Adrenal gland (tissue), 12 donors: Measurements from ENCODE around the gene RNF214. TPM values are rescaled to one million over a fixed set of nuclear protein-coding genes. Genes with fewer than 3 reads are reported as not detected.

Experiments
- DNase-seq, 7 donors: peaks; one replicate each; pipeline ENCODE4 v3.0.0-alpha.2; 2019 to 2020
- H3K27ac ChIP-seq, 5 donors: fragments of 200-600 bp; sonication (generic) in 4 of 5; 1 replicate in 3 of 5; 2 replicates in 2 of 5; pipeline versions ENCODE4 v1.5.1 to v1.8.0; 2016 to 2020; ENCODE audit warnings: mild to moderate bottlenecking in 1 of 5
- H3K27me3 ChIP-seq: fragments of 200-600 bp; 2 replicates; pipeline ENCODE4 v1.8.0; 2021
- H3K36me3 ChIP-seq, 2 donors: fragments of 200-600 bp; replicated peaks in 1 of 2; 1 replicate in 1 of 2; 2 replicates in 1 of 2; pipeline versions ENCODE4 v1.5.1 to v1.8.0; 2018 to 2022
- H3K4me1 ChIP-seq, 2 donors: fragments of 200-600 bp; replicated peaks in 1 of 2; 1 replicate in 1 of 2; 2 replicates in 1 of 2; pipeline versions ENCODE4 v1.5.1 to v1.8.0; 2018 to 2021
- H3K4me3 ChIP-seq, 4 donors: fragments of 200-600 bp; sonication (generic) in 3 of 4; one replicate each; pipeline ENCODE4 v1.5.1; 2016 to 2018
- H3K9me3 ChIP-seq, 3 donors: fragments of 200-600 bp; sonication (generic) in 1 of 3; replicated peaks in 1 of 3; 1 replicate in 2 of 3; 2 replicates in 1 of 3; pipeline versions ENCODE4 v1.5.1 to v1.8.0; 2016 to 2021
- POLR2A ChIP-seq, 2 donors: fragments of 450-650 bp; IDR thresholded peaks; one replicate each; pipeline ENCODE4 v1.6.1; 2017; ENCODE audit warnings: antibody characterized with exemption in 2 of 2, mild to moderate bottlenecking in 2 of 2, moderate library complexity in 1 of 2
- WGBS, 4 donors: extraction: QIAGEN DNeasy Blood & Tissue Kit in 2 of 4; methylation state at CpG; one replicate each; pipeline versions ENCODE4 v1.1.5 to v1.1.7; 2013 to 2017; 5-methylcytosine and 5-hydroxymethylcytosine counted together
- intact Hi-C, 2 donors: fragments of 100-400 bp; cut with DNase I; formaldehyde crosslinking; loops; one replicate each; pipeline versions ENCODE4 v1.14.1 to v1.15.0; 2022 to 2023
- polyA plus RNA-seq, 3 donors: library from polyadenylated mRNA; stranded (reverse); fragments of 200-250 nt in 2 of 3; fragments of 350-450 nt in 1 of 3; fragmentation: Illumina TruSeq in 1 of 3; extraction: RNeasy Lipid Tissue Mini Kit (QIAGEN cat#74804) in 1 of 3; gene quantifications; one replicate each; pipeline ENCODE4 v1.2.3, GENCODE V29; 2013 to 2014
- total RNA-seq, 9 donors: library from RNA; depleted of rRNA in 4 of 9; stranded (reverse); fragments of >200 nt in 4 of 9; fragments of 120-200 nt in 1 of 9; fragmentation: NEBNext Ultra II Directional in 1 of 9; extraction: Animal tissue kit (Norgen Biotek cat#: 25700) in 1 of 9; gene quantifications; one replicate each; pipeline versions ENCODE4 v1.1.0 to v1.2.4, GENCODE V29; 2013 to 2023
- TF ChIP-seq, protein P1 (sequence below), 6 experiments: fragments of 450-650 bp in 4 of 6; fragments of 200-600 bp in 2 of 6; sonication (generic) in 1 of 6; IDR thresholded peaks; 1 replicate in 5 of 6; 2 replicates in 1 of 6; pipeline versions ENCODE4 v1.5.1 to v1.8.0; 2016 to 2021; ENCODE audit warnings: antibody characterized with exemption in 6 of 6, mild to moderate bottlenecking in 2 of 6, moderate library complexity in 1 of 6
- donor health status: healthy with polysubstance abuse.
- donor health status: Bipolar disorder and iron deficiency.
- donor health status: DM: yes; HTN: yes; CAD: no.
- donor health status: DM: no; HTN: no; CAD: no.
- donor health status: DM: no; HTN: no; CAD: no.
- donor health status: DM: yes; HTN: yes; CAD: no.

The RNF214 gene
- total and polyA plus RNA-seq, 12 donors: 11.3 to 33.8 (median 20.5) TPM

DNA sequence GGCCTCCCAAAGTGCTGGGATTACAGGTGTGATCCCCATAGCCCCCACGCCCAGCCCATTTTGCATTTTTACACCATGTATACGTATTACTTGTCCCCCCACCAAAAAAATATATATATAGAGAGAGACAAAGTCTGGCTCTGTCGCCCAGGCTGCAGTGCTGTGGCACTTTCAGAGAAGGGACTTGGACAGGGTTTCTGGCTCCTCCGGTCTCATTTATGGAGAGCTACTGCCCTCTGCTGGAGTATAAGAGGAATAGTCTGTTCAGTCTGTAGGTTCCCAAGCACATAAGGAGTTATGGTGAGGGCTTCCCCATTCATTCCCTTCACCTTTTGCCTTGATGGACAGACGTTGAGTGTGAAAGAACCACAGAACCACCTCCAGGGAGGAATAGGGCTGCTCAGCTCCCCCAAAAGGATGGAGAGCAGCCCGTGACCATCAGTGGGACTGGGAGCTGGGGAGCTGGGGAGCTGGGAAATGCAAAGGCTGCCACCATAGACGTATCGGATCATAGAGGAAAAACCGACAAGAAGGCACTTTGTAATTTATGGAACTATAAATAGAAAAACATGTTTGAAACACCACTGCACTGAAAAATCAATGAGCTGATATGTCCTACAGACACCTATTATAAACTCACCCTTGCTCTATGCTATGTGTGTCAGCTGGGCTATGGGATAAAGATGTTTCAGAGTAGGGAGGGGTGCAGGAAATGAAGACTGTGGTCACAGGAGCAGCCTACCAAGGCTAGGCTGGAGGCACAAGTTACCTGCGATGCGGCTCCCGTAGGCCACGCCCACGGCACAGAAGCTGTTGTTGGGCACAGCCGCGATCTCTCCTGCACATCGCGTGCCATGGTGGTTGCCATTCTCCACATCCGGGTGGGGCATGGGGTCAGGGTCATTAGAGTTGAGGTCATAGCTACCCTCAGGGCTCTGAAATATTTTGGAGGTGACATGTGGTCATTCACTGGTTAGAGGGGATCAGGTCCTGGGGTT is 5.8 kb upstream of the RNF214 start:
- Histone ChIP-seq H3K27ac (no peak overlapping the region), H3K36me3 (peaks cover 0 to 67% of the 10 kb centered on the region in 2 donors), H3K9me3 (no peaks in the 10 kb centered on the region), H3K27me3 (no peaks in the 10 kb centered on the region), H3K4me3 (no peak overlapping the region), H3K4me1 (peaks cover 11 to 22% of the 10 kb centered on the region in 2 donors)
- DNase-seq: peak; percentile 55 to 79 (median 66)
- TF ChIP-seq, protein P1, sequence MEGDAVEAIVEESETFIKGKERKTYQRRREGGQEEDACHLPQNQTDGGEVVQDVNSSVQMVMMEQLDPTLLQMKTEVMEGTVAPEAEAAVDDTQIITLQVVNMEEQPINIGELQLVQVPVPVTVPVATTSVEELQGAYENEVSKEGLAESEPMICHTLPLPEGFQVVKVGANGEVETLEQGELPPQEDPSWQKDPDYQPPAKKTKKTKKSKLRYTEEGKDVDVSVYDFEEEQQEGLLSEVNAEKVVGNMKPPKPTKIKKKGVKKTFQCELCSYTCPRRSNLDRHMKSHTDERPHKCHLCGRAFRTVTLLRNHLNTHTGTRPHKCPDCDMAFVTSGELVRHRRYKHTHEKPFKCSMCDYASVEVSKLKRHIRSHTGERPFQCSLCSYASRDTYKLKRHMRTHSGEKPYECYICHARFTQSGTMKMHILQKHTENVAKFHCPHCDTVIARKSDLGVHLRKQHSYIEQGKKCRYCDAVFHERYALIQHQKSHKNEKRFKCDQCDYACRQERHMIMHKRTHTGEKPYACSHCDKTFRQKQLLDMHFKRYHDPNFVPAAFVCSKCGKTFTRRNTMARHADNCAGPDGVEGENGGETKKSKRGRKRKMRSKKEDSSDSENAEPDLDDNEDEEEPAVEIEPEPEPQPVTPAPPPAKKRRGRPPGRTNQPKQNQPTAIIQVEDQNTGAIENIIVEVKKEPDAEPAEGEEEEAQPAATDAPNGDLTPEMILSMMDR (IDR thresholded peaks at IDR 0.05): peak; percentile 61 to 91 (median 84)
- no peak for TF ChIP-seq POLR2A (IDR thresholded peaks at IDR 0.05)
- WGBS, 4 donors: 60 to 68% (median 63%) methylated on average over 19 of the region's 19 CpGs
- intact Hi-C loops: loop anchor here (2.0 to 10.0 kb wide), 3 partner anchors 42 to 442 kb away; partner anchors contain the start of gene ZPR1 (in 1 of the 2)

DNA sequence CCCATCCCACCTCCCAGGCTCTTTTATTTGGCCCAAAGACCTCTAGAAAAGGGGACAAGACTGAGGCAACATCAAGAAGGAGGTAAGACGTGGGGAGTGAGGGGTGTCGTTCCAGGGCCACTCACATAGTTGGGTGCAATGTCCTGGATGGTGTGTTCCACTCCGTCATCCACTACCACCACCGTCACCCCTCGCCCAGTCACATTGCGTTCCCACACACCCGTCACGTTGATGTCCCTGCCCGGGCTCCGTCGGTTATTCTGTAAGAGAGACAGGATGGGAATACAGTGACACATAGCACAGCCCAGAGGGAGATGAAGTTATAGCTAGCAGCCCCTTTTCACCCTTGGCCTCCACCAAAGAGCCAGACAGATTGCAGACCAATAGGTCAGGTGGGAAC is 4.4 kb upstream of the RNF214 start:
- peak in 2 of 7 donors; percentile 10 to 46 for DNase-seq
- H3K4me1 ChIP-seq: peaks cover 13 to 17% of the 10 kb centered on the region in 2 donors
- 87 to 93% (median 90%) methylated on average over 8 to 11 of the region's 11 CpGs for WGBS, 4 donors

DNA sequence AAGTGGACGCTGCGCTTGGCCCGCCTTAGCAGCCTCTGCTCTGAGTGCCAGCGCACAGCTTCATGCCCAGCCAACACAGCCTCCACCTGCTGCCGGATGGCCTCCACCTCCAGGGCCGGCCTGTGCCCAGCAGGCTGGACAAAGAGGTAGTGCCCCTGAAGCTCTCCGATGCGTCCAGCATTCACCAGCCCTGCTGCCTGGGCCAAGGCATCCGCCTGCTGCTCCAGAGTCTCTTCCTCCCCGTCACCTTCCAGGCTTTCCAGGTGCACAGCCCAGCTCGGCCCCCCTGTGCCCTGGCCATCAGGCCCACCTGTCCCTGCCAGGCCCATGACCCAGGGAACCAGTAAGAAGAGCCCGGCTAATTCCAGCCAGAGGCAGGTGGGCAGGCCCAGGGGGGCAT is 3.1 kb upstream of the RNF214 start:
- TF ChIP-seq, protein P1 (IDR thresholded peaks at IDR 0.05): no peak
- TF ChIP-seq POLR2A (IDR thresholded peaks at IDR 0.05): no peak
- DNase-seq: peak in 2 of 7 donors; percentile 13 to 41
- WGBS, 4 donors: 94 to 96% (median 96%) methylated on average over 6 to 12 of the region's 12 CpGs
- Histone ChIP-seq H3K27ac (no peak overlapping the region), H3K9me3 (no peaks in the 10 kb centered on the region), H3K4me3 (no peak overlapping the region), H3K27me3 (no peaks in the 10 kb centered on the region), H3K36me3 (peaks cover 0 to 48% of the 10 kb centered on the region in 2 donors), H3K4me1 (peaks cover 17 to 26% of the 10 kb centered on the region in 2 donors)
- intact Hi-C loops: loop anchor here in 1 of 2 donors (10.0 kb wide), 1 partner anchor 445 kb away; the partner anchor contains the start of gene ZPR1

More for the DNA sequence above, 4.4 kb upstream of the RNF214 start:
- H3K9me3 ChIP-seq: no peaks in the 10 kb centered on the region
- no peak for TF ChIP-seq POLR2A (IDR thresholded peaks at IDR 0.05)
- TF ChIP-seq, protein P1 (IDR thresholded peaks at IDR 0.05): no peak
- intact Hi-C loops: loop anchor here in 1 of 2 donors (10.0 kb wide), 1 partner anchor 443 kb away; the partner anchor contains the start of gene ZPR1
- no peak overlapping the region for H3K4me3 ChIP-seq
- no peaks in the 10 kb centered on the region for H3K27me3 ChIP-seq
- no peak overlapping the region for H3K27ac ChIP-seq
- peaks cover 0 to 61% of the 10 kb centered on the region in 2 donors for H3K36me3 ChIP-seq

DNA sequence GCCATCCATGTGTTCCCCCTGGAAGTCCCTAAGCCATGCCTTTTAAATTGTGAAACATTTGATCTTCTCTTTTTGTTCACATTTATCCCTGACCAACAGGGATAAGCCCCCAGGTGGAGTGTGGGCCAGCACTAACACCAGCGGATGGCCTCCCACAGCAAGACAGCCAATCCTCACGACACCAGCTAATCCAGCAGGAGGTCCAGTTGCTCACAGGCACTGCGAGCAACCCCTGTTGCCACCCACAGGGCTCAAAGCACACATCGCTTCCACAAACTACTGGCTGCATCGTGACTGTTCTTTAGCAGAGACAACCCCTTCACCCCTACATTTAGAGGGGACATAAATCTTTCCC is 2.6 kb upstream of the RNF214 start:
- intact Hi-C loops: loop anchor here in 1 of 2 donors (5.0 to 10.0 kb wide), 2 partner anchors 87 to 445 kb away; partner anchors contain the start of genes BACE1 and ZPR1
- 81 to 93% (median 84%) methylated on average over 5 of the region's 5 CpGs for WGBS, 4 donors
- Histone ChIP-seq H3K4me1 (peaks cover 17 to 30% of the 10 kb centered on the region in 2 donors), H3K27ac (no peak overlapping the region), H3K27me3 (no peaks in the 10 kb centered on the region), H3K9me3 (no peaks in the 10 kb centered on the region), H3K36me3 (peaks cover 0 to 48% of the 10 kb centered on the region in 2 donors), H3K4me3 (no peak overlapping the region)
- peak in 1 of 7 donors; percentile 47 for DNase-seq
- TF ChIP-seq, protein P1 (IDR thresholded peaks at IDR 0.05): no peak
